Glutamatergic neuron (in vitro differentiated cells): Measurements from ENCODE around the gene YBEY. TPM values are rescaled to one million over a fixed set of nuclear protein-coding genes. Genes with fewer than 3 reads are reported as not detected.

Source experiments
- DNase-seq: peaks from one replicate; pipeline ENCODE4 v3.0.0; 2022
- H3K27ac Mint-ChIP-seq: one replicate; pipeline ENCODE4 v1.8.0; 2020; ENCODE audit warnings: mild to moderate bottlenecking, mixed read lengths, inconsistent platforms; ENCODE audit not compliant: unreplicated experiment
- H3K27me3 Mint-ChIP-seq: one replicate; pipeline ENCODE4 v1.8.0; 2020; ENCODE audit warnings: mild to moderate bottlenecking, moderate library complexity, mixed read lengths, inconsistent platforms; ENCODE audit not compliant: unreplicated experiment
- H3K36me3 Mint-ChIP-seq: one replicate; pipeline ENCODE4 v1.8.0; 2020; ENCODE audit warnings: mild to moderate bottlenecking, mixed read lengths, inconsistent platforms; ENCODE audit not compliant: unreplicated experiment
- H3K4me1 Mint-ChIP-seq: one replicate; pipeline ENCODE4 v1.8.0; 2020; ENCODE audit warnings: mild to moderate bottlenecking, low read depth, mixed read lengths, inconsistent platforms; ENCODE audit not compliant: unreplicated experiment
- H3K4me3 Mint-ChIP-seq: one replicate; pipeline ENCODE4 v1.8.0; 2020; ENCODE audit warnings: mild to moderate bottlenecking, mixed read lengths, inconsistent platforms; ENCODE audit not compliant: unreplicated experiment
- H3K9me3 Mint-ChIP-seq: one replicate; pipeline ENCODE4 v1.8.0; 2020; ENCODE audit warnings: mild to moderate bottlenecking, moderate library complexity, mixed read lengths, inconsistent platforms; ENCODE audit not compliant: unreplicated experiment
- total RNA-seq: library from RNA; stranded (reverse); fragmentation: NEBNext Ultra II Directional; extraction: Animal tissue kit (Norgen Biotek cat#: 25700); gene quantifications from one replicate; pipeline ENCODE4 v1.2.1, GENCODE V29; 2021; ENCODE audit not compliant: unreplicated experiment
- TF ChIP-seq, protein P1 (sequence below): fragments of 200-600 bp; sonication (generic); IDR thresholded peaks from one replicate; pipeline ENCODE4 v1.5.0; 2021; ENCODE audit not compliant: partially characterized antibody, unreplicated experiment

YBEY gene
- total RNA-seq, 1 donor from 2014 or later: 19.6 TPM

DNA sequence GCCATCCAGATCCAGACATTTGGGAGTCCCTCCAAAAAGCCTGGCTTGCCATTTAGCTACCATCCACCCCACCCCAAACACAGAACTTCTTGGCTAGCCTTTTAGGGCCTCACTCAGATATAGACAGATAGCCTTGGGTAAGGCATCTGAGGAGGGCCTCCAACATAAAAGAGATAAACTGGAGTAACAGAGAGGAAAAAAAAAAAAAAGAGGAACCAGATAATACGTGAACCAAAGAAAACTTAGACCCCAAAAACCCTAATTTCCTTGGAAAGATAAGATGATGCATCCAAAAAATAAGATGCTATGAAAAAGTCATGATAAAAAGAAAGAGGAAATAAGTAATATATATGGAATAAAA is 37.7 kb upstream of the YBEY start:
- H3K4me3 Mint-ChIP-seq: no peak overlapping the region
- TF ChIP-seq, protein P1, sequence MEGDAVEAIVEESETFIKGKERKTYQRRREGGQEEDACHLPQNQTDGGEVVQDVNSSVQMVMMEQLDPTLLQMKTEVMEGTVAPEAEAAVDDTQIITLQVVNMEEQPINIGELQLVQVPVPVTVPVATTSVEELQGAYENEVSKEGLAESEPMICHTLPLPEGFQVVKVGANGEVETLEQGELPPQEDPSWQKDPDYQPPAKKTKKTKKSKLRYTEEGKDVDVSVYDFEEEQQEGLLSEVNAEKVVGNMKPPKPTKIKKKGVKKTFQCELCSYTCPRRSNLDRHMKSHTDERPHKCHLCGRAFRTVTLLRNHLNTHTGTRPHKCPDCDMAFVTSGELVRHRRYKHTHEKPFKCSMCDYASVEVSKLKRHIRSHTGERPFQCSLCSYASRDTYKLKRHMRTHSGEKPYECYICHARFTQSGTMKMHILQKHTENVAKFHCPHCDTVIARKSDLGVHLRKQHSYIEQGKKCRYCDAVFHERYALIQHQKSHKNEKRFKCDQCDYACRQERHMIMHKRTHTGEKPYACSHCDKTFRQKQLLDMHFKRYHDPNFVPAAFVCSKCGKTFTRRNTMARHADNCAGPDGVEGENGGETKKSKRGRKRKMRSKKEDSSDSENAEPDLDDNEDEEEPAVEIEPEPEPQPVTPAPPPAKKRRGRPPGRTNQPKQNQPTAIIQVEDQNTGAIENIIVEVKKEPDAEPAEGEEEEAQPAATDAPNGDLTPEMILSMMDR: no peak
- no peaks in the 10 kb centered on the region for H3K27me3 Mint-ChIP-seq
- no peak overlapping the region for H3K27ac Mint-ChIP-seq
- peaks cover under 1% of the 10 kb centered on the region for H3K4me1 Mint-ChIP-seq
- H3K9me3 Mint-ChIP-seq: peaks cover 3% of the 10 kb centered on the region
- no peak for DNase-seq
- H3K36me3 Mint-ChIP-seq: no peaks in the 10 kb centered on the region

DNA sequence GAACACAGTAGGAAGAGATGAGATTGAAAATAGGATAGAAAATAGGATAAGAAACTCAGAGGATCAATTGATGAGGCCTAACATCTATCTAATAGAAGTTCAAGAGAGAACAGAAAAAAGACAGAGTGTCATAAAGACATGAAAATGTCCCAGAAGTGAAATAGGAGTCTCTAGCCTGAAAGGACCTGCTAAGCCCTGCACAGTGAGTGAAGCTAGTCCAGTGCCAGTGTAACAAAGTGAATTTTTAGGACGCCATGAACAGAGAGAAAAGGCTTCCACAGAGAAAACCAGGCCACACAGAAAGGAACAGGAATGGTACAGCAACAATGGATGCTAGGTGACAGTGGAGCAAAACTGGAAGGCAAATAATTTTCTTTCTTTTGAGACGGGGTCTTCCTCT is 37.3 kb upstream of the YBEY start:
- Mint-ChIP-seq H3K9me3 (peaks cover 3% of the 10 kb centered on the region), H3K4me3 (no peak overlapping the region), H3K4me1 (peaks cover 5% of the 10 kb centered on the region), H3K27ac (no peak overlapping the region), H3K36me3 (no peaks in the 10 kb centered on the region), H3K27me3 (no peaks in the 10 kb centered on the region)
- TF ChIP-seq, protein P1: no peak
- no peak for DNase-seq

DNA sequence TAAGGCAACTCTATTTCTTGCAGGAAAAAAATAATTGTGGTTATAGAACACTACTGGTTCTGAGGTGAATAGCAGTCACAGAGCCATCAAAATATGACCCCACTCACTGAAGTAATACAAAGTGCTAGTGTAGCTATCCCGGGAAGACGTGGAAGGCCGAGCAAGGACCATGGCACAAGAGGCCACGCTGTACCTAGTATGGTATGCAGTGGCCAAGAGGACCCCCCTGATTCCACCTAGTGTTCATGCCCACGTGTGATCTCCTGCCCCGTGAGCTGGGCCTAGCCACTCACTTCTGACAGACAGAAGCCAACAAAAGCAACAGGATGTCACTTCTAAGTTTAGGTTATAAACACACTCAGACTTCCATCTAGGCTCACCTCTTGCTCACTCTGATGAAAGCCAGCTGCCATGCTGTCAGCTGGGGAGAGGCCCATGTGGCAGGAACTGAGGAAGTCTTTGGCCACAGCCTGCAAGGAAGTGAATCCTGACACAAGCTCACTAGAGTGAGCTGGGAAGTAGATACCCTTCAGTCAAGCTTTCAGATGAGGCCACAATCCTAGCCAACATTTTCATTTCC is 35.9 kb upstream of the YBEY start:
- TF ChIP-seq, protein P1: no peak
- H3K9me3 Mint-ChIP-seq: peaks cover 3% of the 10 kb centered on the region
- H3K36me3 Mint-ChIP-seq: no peaks in the 10 kb centered on the region
- no peak for DNase-seq
- H3K27ac Mint-ChIP-seq: no peak overlapping the region
- H3K27me3 Mint-ChIP-seq: peaks cover 6% of the 10 kb centered on the region
- H3K4me3 Mint-ChIP-seq: no peak overlapping the region
- peaks cover 17% of the 10 kb centered on the region for H3K4me1 Mint-ChIP-seq

DNA sequence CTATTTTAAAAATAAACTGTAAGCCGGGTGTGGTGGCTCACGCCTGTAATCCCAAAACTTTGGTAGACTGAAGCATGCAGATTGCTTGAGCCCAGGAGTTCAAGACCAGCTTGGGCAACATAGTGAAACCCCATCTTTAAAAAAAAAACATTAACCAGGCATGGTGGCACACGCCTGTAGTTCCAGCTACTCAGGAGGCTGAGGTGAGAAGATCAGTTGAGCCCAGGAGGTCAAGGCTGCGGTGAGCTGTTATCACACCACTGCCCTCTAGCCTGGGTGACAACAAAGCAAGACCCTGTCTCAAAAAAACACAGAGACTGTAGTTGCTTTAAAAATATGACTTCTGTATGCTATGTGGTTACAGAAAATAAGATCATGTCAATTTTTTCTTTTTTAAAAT is 33.3 kb upstream of the YBEY start:
- peaks cover 17% of the 10 kb centered on the region for H3K4me1 Mint-ChIP-seq
- no peaks in the 10 kb centered on the region for H3K36me3 Mint-ChIP-seq
- TF ChIP-seq, protein P1: no peak
- H3K27me3 Mint-ChIP-seq: peaks cover 9% of the 10 kb centered on the region
- no peaks in the 10 kb centered on the region for H3K9me3 Mint-ChIP-seq
- H3K4me3 Mint-ChIP-seq: no peak overlapping the region
- H3K27ac Mint-ChIP-seq: no peak overlapping the region
- DNase-seq: no peak

DNA sequence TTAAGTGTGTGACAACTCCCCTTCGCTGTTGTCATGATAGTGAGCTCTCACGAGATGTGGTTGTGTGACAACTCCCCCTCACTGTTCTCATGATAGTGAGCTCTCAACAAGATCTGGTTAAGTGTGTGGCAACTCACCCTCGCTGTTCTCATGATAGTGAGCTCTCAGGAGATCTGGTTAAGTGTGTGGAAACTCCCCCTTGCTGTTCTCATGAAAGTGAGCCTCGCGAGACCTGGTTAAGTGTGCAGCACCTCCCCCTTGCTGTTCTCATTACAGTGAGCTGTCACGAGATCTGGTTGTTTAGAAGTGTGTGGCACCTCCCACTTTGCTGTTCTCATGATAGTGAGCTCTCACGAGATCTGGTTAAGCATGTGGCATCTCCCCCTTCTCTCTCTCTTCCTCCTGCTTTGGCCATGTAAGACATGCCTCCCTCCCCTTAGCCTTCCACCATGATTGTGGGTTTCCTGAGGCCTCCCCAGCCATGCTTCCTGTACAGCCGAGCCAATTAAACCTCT is 32.5 kb upstream of the YBEY start:
- DNase-seq: no peak
- Mint-ChIP-seq H3K4me1 (peaks cover 17% of the 10 kb centered on the region), H3K27ac (no peak overlapping the region), H3K9me3 (peaks cover 2% of the 10 kb centered on the region), H3K4me3 (peak overlapping the region; percentile 7), H3K27me3 (peaks cover 9% of the 10 kb centered on the region), H3K36me3 (no peaks in the 10 kb centered on the region)
- TF ChIP-seq, protein P1: no peak
